Jurkat, Clone E6-1 (cell line): ENCODE measurements around the gene RASGEF1C.
"Not testable (repeated sequence)": the region's sequence is repeated elsewhere in the genome, so short reads cannot be mapped to it uniquely, and the experiment has no call there.

Experiments
- DNase-seq: peaks from one replicate; pipeline ENCODE4 v3.0.0-alpha.2; 2011; ENCODE audit warnings: low read depth, low spot score
- H3K4me3 ChIP-seq: 2 replicates; pipeline ENCODE4 v1.5.1; 2011; ENCODE audit warnings: mild to moderate bottlenecking, low read length, control low read depth, moderate library complexity

Gene RASGEF1C

DNA sequence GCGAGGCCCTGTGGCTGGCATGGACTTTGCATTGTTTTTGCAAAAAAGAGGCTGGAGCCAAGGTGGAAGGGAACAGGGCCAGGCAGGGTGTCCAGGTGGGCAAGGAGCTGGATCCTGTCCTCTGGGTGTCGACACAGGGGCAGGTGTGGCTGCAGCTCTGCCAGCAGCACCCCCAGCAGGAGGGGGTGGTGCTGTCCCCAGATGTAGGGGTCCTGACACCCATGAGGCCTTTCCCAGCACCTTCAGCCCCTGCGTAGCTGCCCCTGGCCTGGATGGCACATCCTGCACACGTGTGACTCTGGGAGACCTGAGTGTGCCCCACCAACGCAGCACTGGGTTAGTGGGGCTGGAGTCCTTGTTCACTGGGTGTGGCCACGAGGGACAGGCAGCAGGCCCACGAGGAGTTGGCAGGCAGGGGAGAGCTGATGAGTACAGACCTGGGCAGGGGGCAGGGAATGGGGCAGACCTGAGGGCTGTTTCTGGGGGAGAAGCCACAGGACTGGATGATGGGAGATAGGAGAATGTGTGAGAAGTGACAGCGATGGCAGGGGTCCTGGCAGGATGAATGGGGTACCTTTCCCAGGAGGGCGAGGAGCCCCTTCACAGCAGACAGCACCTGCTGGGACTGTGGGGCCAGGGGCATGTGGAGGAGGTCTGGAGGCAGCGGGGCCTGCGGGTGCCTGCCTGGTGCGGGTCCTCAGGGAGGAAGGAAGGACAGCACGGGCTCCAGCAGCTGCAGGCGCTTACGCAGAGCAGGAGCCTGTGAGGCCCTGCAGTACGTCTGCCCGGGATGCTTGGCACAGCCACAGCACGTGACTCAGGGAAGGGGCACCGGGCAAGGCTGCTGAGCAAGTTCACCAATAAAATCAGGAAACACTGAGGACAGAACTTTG, 3.6 kb upstream of the RASGEF1C start:
- H3K4me3 ChIP-seq, result no peak overlapping the region
- DNase-seq, result no peak

GRCh38 chr5:180211761-180212035, 2.7 kb upstream of the RASGEF1C start:
- no peak for DNase-seq
- no peak overlapping the region for H3K4me3 ChIP-seq

DNA sequence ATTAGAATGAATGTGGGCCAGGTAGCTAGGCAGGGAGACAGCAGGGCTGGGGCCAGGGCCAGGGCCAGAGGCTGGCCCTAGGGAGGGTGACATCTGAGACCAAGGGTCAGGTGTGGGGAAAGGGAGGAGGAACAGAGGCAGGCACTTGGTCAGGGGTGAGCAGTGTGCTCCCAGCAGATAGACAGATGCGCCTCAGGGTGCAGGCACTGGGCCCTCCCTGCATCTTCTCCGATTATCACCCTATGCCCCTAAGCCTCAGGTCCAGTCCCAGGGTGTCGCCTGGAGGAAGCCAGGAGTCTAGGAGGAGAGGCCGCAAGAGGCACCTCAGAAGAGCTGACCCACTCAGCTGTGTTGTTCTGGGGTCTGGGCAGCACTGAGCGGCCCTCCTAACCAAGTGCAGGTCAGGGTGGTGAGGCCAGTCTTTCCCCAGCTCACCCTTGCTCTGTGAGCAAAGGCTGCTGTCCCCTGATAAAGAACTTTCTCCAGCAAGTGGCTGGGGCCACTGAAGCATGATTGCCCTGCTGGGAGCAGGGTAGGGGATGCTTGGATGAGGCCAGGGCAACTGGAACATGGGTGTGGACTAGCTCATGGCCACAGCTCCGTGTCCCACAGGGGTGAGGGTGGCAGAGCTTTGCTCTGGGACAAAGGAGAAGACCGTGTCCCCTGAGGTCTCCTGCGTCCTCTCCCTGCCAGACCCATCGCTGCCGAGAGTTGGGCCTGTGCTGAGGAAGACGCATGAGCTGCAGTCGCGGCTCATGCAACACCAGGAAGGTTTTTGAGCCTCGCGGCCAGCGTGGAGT, 2.1 kb upstream of the RASGEF1C start:
- no peak overlapping the region for H3K4me3 ChIP-seq
- DNase-seq, result no peak

- not testable (repeated sequence) for H3K4me3 ChIP-seq, DNase-seq
These were observed 1.1 kb upstream of the RASGEF1C start for GRCh38 chr5:180210077-180210476.

GRCh38 chr5:180208435-180209081, 453 bp downstream of the RASGEF1C start:
- DNase-seq, result no peak
- H3K4me3 ChIP-seq, result peak overlapping the region; percentile 44

DNA sequence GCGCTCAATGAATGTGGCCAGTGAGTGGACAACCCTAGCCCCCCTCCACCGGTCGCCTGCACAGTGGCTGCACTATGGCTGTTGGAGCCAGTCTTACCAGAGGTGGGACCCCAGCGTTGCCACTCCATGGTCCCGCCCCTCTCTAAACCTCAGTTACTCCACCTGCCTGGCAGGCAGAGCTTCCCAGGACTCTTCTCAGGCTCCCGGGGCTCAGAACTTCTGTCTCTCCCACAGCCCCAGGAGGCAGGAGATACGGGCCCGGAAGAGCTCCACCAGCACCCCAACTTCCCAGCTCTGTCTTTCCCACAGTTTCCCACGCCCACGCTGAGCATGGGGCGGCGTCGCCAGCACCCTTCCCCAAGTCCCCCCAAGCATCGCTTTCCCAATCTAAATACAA, 975 bp downstream of the RASGEF1C start:
- DNase-seq, result no peak
- H3K4me3 ChIP-seq, result peak overlapping the region; percentile 44

DNA sequence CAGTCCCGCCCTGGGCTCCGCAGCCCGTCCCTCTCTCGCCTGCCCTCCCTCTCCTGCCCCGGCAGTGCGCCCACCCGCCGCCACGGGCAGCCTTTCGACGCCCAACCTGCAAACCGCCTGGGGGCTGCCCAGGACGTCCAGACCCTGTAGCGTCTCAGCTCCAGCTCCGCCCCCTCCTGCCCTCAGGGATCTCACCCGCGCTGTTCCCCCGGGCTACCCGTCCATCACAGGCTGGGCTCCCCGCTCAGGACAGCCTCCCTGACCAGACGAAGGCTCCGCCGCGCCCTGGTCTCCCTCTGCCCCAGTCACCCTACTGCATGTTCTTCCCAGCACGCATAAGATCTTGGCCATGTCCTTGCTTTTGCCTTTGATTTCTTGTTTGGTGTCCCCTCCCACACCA, 1.4 kb downstream of the RASGEF1C start:
- H3K4me3 ChIP-seq, result no peak overlapping the region
- no peak for DNase-seq

DNA sequence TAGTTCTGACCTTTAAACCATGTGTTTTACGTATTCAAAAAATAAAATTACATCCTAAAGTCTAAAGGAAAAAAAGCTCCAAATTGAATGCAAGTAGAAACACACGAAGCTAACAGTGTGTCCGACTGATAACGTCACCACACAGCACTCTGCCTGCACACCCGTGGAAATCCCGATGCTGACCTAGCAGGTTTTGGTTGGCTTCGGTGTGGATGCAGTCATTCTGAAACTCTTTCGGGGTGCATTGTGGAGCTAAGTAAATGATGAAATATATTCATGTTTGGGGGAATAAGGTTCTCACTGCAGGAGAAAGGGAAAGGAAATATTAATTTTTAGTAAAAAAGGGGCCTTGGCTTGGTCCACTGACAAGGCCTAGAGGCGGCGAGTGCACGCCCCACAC, 2.0 kb downstream of the RASGEF1C start:
- DNase-seq, result no peak
- H3K4me3 ChIP-seq, result no peak overlapping the region

DNA sequence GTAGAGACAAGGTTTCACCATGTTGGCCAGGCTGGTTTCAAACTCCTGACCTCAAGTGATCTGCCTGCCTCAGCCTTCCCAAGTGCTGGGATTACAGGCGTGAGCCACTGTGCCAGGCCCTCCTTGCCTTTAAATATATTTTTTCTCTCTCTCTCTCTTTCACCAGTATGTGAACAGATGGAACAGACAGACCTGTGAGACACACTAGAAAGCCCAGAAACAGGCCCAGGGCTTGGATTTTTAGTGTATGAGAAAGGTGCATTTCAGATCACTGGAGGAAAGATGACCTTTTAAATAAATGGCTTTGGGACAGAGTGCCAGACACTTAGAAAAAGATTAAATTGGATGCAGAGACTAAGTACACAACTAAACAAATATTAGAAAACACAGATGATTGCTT, 3.1 kb downstream of the RASGEF1C start:
- DNase-seq, result no peak
- no peak overlapping the region for H3K4me3 ChIP-seq

DNA sequence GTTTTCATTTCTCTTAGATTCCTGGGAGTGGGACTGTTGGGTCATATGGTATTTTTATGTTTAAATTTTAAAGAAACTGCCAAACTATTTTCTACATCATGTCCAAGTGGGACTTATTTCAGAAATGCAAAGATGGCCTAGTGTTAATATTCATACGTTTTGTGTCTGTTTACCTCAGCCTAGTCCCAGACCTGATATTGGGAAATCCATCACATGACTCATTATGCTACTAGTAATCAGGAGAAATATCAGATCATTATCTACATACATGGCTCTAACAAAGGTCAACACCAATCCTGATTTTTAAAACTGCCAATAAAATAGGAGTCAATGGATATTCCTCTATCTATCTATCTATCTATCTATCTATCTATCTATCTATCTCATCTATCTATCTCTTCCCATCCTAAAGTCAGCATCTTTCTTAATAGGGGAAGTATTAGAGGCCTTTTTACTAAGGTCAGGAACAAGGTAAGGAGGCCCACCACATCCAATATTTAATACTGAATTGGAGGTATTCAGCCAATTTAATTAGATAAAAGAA, 4.7 kb downstream of the RASGEF1C start:
- no peak overlapping the region for H3K4me3 ChIP-seq

DNA sequence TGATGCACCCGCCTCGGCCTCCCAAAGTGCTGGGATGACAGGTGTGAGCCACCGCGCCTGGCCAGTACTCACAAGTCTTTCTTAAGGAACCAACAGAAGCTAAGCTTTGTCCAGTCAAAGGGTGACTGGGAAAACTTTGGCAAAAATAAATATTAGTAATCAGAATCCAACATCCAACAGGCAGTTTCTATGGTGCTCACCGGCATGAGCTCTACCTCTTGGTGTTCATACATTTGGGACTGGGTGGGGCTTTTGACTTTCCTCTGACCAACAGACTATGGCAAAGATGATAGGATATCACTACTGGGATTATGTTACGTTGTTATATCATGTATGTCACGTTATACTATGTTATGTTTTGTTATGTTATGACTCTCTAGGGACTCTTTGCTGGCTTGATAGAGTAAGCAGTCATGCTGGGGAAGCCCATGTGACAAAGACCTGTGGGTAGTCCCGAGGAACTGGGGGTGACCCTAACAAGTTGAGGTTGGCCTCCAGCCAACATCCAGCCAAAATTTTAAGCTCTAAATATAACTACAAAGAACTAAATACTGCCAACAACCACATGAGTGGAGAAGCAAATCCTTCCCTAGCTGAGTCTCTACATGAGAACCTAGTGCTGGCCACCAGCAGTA, 6.0 kb downstream of the RASGEF1C start:
- DNase-seq, result no peak
- H3K4me3 ChIP-seq, result no peak overlapping the region

More for the DNA sequence above, 4.7 kb downstream of the RASGEF1C start:
- no peak for DNase-seq

- H3K4me3 ChIP-seq, result no peak overlapping the region
- DNase-seq, result peak; percentile 36
These were observed 7.7 kb downstream of the RASGEF1C start for GRCh38 chr5:180201051-180201987.

GRCh38 chr5:180199390-180199789, 9.6 kb downstream of the RASGEF1C start:
- no peak for DNase-seq
- H3K4me3 ChIP-seq, result no peak overlapping the region

DNA sequence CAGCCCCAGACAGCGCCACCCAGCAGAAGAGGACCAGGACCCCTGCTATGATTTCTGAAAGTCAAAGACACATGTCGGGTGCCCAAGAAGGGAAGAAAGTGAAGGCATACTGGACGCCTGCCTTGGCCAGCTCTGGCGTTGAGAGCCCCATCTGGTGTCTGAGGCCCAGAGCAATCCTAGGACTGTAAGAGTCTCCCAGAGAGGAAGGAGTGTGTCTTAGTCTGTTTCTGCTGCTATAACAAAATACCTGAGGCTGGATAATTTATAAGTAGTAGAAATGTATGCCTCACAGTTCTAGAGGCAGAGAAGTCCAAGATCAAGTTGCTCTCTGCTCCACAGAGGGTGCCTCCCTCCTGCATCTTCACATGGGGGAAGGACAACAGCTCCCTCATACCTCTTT, 10.8 kb downstream of the RASGEF1C start:
- DNase-seq, result no peak
- H3K4me3 ChIP-seq, result no peak overlapping the region

DNA sequence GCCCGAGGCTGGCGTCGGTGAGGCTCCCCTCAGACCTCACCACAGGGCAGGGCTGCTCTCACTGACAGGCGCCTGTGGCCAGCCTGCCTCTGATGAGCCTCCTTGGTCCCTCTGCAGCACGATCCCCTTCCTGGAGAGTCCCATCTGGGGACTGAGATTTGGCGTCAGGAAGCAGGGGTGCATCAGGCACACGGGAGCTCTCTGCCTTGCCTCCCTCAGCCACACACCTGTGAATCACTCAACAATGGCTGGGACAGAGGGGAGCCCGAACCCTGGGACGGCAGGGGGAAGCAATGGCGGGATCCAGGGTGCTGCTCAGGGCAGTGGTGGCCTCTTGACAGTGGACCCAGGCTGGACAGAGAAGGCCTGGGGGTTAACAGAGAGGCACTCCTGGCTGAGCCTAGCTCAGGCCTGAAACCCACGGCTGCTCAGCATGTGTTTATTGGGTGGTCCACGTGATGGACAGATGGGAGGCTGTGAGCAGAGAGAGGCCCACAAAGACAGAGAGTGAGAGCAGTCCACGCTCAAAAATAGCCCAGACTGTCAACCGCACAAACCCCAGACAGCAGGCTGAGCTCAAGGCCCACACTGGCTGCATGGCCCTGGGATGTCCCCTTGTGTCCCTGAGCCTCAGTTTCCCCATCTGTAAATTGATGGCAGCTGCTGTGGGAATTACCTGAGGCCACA, 11.9 kb downstream of the RASGEF1C start:
- H3K4me3 ChIP-seq, result no peak overlapping the region
- DNase-seq, result no peak

- no peak for DNase-seq
- H3K4me3 ChIP-seq, result no peak overlapping the region
These were observed 14.3 kb downstream of the RASGEF1C start for GRCh38 chr5:180194410-180195345.
